NT2/D1 (cell line): ENCODE data around the gene FAM219B.
"Not testable (repeated sequence)": the region's sequence is repeated elsewhere in the genome, so short reads cannot be mapped to it uniquely, and the experiment has no call there.

ENCODE experiments used
- DNase-seq: peaks from one replicate; pipeline ENCODE4 v3.0.0-alpha.2; 2011; ENCODE audit warnings: low read depth, low spot score
- H3K27me3 ChIP-seq: 2 replicates; pipeline ENCODE4 v1.6.0; 2011; ENCODE audit warnings: mild to moderate bottlenecking; ENCODE audit not compliant: insufficient read length, insufficient read depth
- H3K36me3 ChIP-seq: 2 replicates; pipeline ENCODE4 v1.6.1; 2011; ENCODE audit warnings: mild to moderate bottlenecking, low read length, mixed read lengths; ENCODE audit not compliant: insufficient read depth, insufficient read length
- H3K4me1 ChIP-seq: 2 replicates; pipeline ENCODE4 v1.5.1; 2011; ENCODE audit not compliant: insufficient read depth, insufficient read length
- H3K4me3 ChIP-seq: 2 replicates; pipeline ENCODE4 v1.5.1; 2011; ENCODE audit warnings: low read depth; ENCODE audit not compliant: insufficient read length
- H3K9ac ChIP-seq: 2 replicates; pipeline ENCODE4 v1.6.0; 2011; ENCODE audit warnings: low read depth; ENCODE audit not compliant: insufficient read length
- H3K9me3 ChIP-seq: 2 replicates; pipeline ENCODE4 v1.5.1; 2011; ENCODE audit warnings: mild to moderate bottlenecking, low read length; ENCODE audit not compliant: insufficient read depth
- SUZ12 ChIP-seq: IDR thresholded peaks from 2 replicates; pipeline ENCODE4 v1.6.1; 2011; ENCODE audit not compliant: insufficient read length, insufficient read depth; ENCODE audit errors: extremely low read depth
- YY1 ChIP-seq: IDR thresholded peaks from 2 replicates; pipeline ENCODE4 v1.6.1; 2011; ENCODE audit not compliant: insufficient read length, insufficient read depth
- ZNF274 ChIP-seq: IDR thresholded peaks from 2 replicates; pipeline ENCODE4 v1.6.1; 2011; ENCODE audit warnings: mild to moderate bottlenecking, low read depth, low read length

The FAM219B gene

DNA sequence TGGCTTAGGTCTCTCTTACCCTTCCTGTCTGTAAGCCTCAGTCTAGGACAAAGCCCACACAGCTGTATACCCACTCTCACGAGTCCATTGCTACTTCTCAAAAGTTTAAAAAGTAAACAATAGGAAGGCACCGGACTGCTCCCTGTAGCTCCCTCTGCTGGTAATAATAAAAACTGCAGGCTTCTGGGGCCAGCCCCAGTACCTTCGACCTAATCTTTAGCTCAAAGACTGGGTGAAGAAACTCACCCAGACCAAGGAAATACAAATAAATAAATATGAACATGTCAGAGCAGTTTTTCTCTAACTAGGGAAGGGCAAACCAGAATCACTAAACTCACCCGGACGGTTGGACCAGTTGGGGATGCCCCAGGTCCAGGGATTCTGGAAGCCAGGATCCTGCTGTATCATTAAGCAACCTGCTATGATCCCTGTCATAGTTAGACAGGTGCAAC lies 5.0 kb downstream of the FAM219B start:
- no peak for DNase-seq
- TF ChIP-seq SUZ12 (no peak), YY1 (no peak), ZNF274 (no peak)

DNA sequence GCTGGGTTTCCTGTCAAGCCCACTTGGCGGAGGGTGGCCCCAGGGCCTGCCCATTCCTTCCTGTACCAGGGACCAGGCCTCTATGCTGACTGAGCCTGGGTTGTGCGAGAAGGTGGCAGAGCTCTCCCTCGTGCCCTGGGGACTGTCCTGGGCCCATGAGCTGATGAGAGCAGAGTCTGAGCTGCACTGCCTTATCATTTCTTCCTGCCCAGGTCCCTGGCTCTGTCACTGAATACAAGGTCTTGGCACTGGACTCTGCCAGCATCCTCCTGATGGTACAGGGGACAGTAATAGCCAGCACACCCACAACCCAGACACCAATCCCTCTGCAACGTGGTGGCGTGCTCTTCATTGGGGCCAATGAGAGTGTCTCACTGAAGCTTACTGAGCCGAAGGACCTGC lies 9.3 kb downstream of the FAM219B start:
- no peak for DNase-seq
- H3K4me1 ChIP-seq: no peaks in the 10 kb centered on the region
- no peak for TF ChIP-seq ZNF274
- TF ChIP-seq SUZ12: no peak
- TF ChIP-seq YY1: no peak
- no peak overlapping the region for H3K4me3 ChIP-seq
- H3K9ac ChIP-seq: no peak overlapping the region
- peaks cover 78% of the 10 kb centered on the region for H3K36me3 ChIP-seq
- no peaks in the 10 kb centered on the region for H3K9me3 ChIP-seq
- H3K27me3 ChIP-seq: no peaks in the 10 kb centered on the region

More for the DNA sequence above, 5.0 kb downstream of the FAM219B start:
- H3K9me3 ChIP-seq: no peaks in the 10 kb centered on the region
- peaks cover 3% of the 10 kb centered on the region for H3K4me1 ChIP-seq
- no peak overlapping the region for H3K9ac ChIP-seq
- H3K4me3 ChIP-seq: no peak overlapping the region
- H3K27me3 ChIP-seq: no peaks in the 10 kb centered on the region
- H3K36me3 ChIP-seq: peaks cover 78% of the 10 kb centered on the region

DNA sequence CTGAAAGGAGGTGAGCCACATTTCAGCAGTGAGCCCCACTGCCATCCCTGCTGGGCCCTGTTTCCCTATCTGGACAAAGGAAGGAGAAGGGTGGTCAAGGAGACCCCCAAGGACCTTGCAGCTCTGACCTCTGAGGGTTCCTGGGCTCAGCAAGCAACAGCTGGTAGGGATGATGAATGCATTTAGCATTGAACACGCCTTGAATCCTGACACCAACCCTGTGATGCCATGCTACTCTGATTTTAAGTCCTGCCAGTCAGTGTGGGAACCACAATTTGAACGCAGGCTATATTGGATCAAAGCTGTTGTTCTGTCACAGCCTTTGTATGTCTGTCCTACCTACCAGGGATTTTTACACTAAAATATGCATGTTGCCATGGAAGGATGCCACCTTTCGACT lies 10.3 kb downstream of the FAM219B start:
- no peak for DNase-seq
- Histone ChIP-seq H3K9me3 (no peaks in the 10 kb centered on the region), H3K9ac (no peak overlapping the region), H3K27me3 (no peaks in the 10 kb centered on the region), H3K36me3 (peaks cover 77% of the 10 kb centered on the region), H3K4me3 (no peak overlapping the region), H3K4me1 (no peaks in the 10 kb centered on the region)
- TF ChIP-seq SUZ12 (no peak), YY1 (no peak), ZNF274 (no peak)

DNA sequence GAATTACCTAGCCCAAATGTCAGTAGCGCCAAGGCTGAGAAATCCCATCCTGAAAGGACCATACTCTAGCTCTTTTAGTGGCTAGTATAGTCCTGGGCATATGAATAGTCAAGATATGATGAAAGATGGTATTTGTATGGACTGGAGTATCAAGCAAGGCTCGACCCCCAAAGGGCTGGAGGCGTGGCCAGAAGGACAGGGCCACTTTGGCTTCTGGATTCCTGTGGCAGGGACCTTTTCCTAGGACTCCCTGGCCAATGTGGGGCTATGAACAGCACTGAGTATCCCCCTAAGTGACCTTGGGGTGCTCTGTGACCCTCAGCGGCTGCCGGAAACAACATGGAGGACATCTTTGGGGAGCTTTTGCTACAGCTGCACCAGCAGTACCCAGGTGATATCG lies 10.8 kb downstream of the FAM219B start:
- H3K9me3 ChIP-seq: no peaks in the 10 kb centered on the region
- no peak for DNase-seq
- H3K27me3 ChIP-seq: no peaks in the 10 kb centered on the region
- no peak overlapping the region for H3K9ac ChIP-seq
- TF ChIP-seq SUZ12: no peak
- TF ChIP-seq YY1: no peak
- no peak for TF ChIP-seq ZNF274
- no peak overlapping the region for H3K4me3 ChIP-seq
- H3K4me1 ChIP-seq: no peaks in the 10 kb centered on the region
- H3K36me3 ChIP-seq: peaks cover 77% of the 10 kb centered on the region

DNA sequence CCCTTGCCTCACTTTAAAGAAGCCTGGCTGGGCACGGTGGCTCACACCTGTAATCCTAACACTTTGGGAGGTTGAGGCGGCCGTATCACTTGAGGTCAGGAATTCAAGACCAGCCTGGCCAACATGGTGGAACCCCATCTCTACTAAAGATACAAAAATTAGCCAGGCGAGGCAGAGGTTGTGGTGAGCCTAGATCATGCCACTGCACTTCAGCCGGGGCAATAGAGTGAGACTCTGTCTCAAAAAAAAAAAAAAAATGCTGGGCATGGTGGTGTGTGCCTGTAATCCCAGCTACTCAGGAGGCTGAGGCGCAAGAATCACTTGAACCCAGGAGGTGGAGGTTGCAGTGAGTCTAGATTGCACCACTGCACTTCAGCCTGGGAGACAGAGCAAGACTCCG lies 12.3 kb downstream of the FAM219B start:
- H3K9me3 ChIP-seq, H3K9ac ChIP-seq, H3K27me3 ChIP-seq, DNase-seq, H3K4me1 ChIP-seq, H3K4me3 ChIP-seq: not testable (repeated sequence)
- H3K36me3 ChIP-seq: peaks cover 64% of the 10 kb centered on the region

DNA sequence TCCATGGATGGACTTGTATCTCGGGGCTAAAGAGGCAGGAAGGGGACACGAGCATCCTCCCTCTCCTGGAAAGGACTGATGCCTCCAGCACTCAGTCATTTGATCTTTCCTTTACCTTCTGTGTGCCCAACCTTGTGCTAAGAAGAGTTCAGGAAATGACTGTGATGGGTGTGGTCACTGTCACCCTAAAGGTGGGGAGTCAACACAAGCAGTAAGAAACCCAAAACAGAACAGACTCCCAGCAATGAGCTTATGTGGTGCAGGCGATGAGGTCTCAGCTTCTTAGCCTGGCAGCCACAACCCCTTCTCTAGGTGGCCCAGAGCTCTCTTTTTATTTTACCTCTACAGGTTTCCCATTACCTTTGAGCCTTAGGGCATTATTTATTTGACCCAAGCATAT lies 13.0 kb downstream of the FAM219B start:
- Histone ChIP-seq H3K4me1 (peaks cover 1% of the 10 kb centered on the region), H3K9me3 (no peaks in the 10 kb centered on the region), H3K27me3 (no peaks in the 10 kb centered on the region), H3K36me3 (peaks cover 56% of the 10 kb centered on the region), H3K9ac (no peak overlapping the region), H3K4me3 (no peak overlapping the region)
- no peak for DNase-seq
- TF ChIP-seq YY1 (no peak), SUZ12 (no peak), ZNF274 (no peak)

DNA sequence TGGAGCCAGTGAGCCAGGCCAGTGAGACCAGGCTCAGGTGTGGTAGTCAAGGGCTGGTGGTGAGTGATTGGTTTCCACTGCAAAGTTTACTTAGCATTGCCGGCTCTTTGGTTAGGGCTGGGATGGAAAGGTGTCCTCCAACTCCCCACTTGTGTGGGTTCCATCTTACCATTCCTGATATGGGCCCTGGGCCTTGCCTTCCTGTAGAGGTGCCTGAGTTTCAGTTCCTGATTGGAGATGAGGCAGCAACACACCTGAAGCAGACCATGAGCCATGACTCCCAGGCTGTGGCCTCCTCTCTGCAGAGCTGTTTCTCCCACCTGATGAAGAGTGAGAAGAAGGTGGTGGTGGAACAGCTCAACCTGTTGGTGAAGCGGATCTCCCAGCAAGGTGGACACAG lies 13.7 kb downstream of the FAM219B start:
- Histone ChIP-seq H3K9me3 (no peaks in the 10 kb centered on the region), H3K4me3 (no peak overlapping the region), H3K9ac (no peak overlapping the region), H3K4me1 (peaks cover 3% of the 10 kb centered on the region), H3K27me3 (no peaks in the 10 kb centered on the region), H3K36me3 (peaks cover 54% of the 10 kb centered on the region)
- DNase-seq: no peak
- no peak for TF ChIP-seq ZNF274
- no peak for TF ChIP-seq SUZ12
- TF ChIP-seq YY1: no peak

DNA sequence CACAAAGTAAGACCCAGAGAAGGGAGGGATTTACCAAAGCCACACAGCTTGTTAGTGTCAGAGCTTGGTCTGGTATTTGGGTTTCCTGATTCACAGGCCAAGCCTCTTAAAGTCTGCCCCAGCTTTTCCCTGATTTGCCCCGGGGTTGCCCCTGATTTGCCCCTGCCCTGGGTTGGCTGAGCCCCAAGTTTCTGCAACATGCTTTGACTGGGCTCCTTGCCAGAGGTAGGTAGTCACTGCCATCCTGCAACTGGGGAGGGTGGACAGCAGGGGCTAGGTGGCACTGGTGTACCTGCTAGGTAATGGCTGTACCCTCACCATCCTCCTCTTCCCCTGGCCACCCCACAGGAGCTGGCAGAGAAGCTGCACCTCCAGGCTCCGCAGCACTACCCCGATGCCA lies 14.3 kb downstream of the FAM219B start:
- no peak overlapping the region for H3K9ac ChIP-seq
- no peaks in the 10 kb centered on the region for H3K27me3 ChIP-seq
- TF ChIP-seq SUZ12 (no peak), ZNF274 (no peak), YY1 (no peak)
- peaks cover 3% of the 10 kb centered on the region for H3K4me1 ChIP-seq
- H3K36me3 ChIP-seq: peaks cover 47% of the 10 kb centered on the region
- H3K9me3 ChIP-seq: no peaks in the 10 kb centered on the region
- no peak for DNase-seq
- no peak overlapping the region for H3K4me3 ChIP-seq
